Chondrocyte (in vitro differentiated cells): ENCODE data around the gene SLC2A4RG. TPM values are rescaled to one million over a fixed set of nuclear protein-coding genes. Genes with fewer than 3 reads are reported as not detected.

ENCODE experiments used
- DNase-seq: peaks from one replicate; pipeline ENCODE4 v3.0.0; 2021; ENCODE audit warnings: mixed read lengths, low spot score
- H3K27ac Mint-ChIP-seq: one replicate; pipeline ENCODE4 v1.8.0; 2021; ENCODE audit warnings: mild to moderate bottlenecking, moderate library complexity, mixed read lengths; ENCODE audit not compliant: unreplicated experiment
- H3K27me3 Mint-ChIP-seq: 2 replicates; pipeline ENCODE4 v1.8.0; 2021; ENCODE audit warnings: low read depth, mixed read lengths
- H3K36me3 Mint-ChIP-seq: 2 replicates; pipeline ENCODE4 v1.8.0; 2021; ENCODE audit warnings: low read depth, mixed read lengths
- H3K4me1 Mint-ChIP-seq: 2 replicates; pipeline ENCODE4 v1.8.0; 2021; ENCODE audit warnings: low read depth, mild to moderate bottlenecking, mixed read lengths
- H3K4me3 Mint-ChIP-seq: one replicate; pipeline ENCODE4 v1.8.0; 2021; ENCODE audit warnings: mild to moderate bottlenecking, moderate library complexity, mixed read lengths; ENCODE audit not compliant: unreplicated experiment
- H3K9me3 Mint-ChIP-seq: 2 replicates; pipeline ENCODE4 v1.8.0; 2021; ENCODE audit warnings: low read depth, mixed read lengths
- CTCF ChIP-seq: fragments of 200-600 bp; sonication (generic); IDR thresholded peaks from 2 replicates; pipeline ENCODE4 v1.5.0; 2021; ENCODE audit warnings: antibody characterized with exemption, mild to moderate bottlenecking, moderate library complexity
- total RNA-seq: library from RNA; stranded (reverse); gene quantifications from 3 replicates; pipeline ENCODE4 v1.2.1, GENCODE V29; 2021

SLC2A4RG gene
- total RNA-seq, 1 donor from 2014 or later, result 101 TPM

GRCh38 chr20:63746751-63747315 lies 7.3 kb downstream of the SLC2A4RG start:
- Mint-ChIP-seq H3K36me3 (peaks cover 3% of the 10 kb centered on the region), H3K27me3 (no peaks in the 10 kb centered on the region), H3K4me1 (no peaks in the 10 kb centered on the region), H3K9me3 (no peaks in the 10 kb centered on the region), H3K4me3 (no peak overlapping the region), H3K27ac (no peak overlapping the region)
- no peak for DNase-seq
- TF ChIP-seq CTCF, result no peak

DNA sequence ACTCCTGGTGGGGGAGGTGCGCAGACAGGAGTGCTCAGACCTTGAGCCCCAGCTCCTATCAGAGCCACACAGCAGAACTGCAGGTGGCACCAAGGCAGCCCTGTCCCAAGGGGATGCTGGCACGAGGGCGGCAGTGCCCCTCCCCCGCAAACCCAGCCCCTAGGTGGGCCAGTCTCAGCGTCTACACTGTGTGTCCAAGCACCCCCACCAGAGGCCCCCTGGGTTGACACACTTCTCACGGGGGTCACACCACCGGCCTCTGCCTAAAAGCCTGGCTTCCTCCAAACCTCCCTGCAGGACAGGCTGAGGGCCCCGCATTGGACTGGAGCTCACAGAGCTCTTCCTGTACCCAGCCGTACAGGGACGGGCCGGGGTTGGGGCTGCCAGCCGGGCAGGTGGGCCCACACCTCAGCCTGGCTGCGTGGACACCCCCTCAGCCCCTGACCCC lies 8.1 kb downstream of the SLC2A4RG start:
- no peak for DNase-seq
- Mint-ChIP-seq H3K9me3 (no peaks in the 10 kb centered on the region), H3K4me1 (no peaks in the 10 kb centered on the region), H3K27me3 (no peaks in the 10 kb centered on the region), H3K36me3 (peaks cover 3% of the 10 kb centered on the region), H3K27ac (no peak overlapping the region), H3K4me3 (no peak overlapping the region)
- no peak for TF ChIP-seq CTCF

- no peaks in the 10 kb centered on the region for H3K27me3 Mint-ChIP-seq
- H3K36me3 Mint-ChIP-seq, result peaks cover 3% of the 10 kb centered on the region
- no peak overlapping the region for H3K4me3 Mint-ChIP-seq
- TF ChIP-seq CTCF, result no peak
- H3K4me1 Mint-ChIP-seq, result no peaks in the 10 kb centered on the region
- no peaks in the 10 kb centered on the region for H3K9me3 Mint-ChIP-seq
- H3K27ac Mint-ChIP-seq, result no peak overlapping the region
- no peak for DNase-seq
These were observed 8.7 kb downstream of the SLC2A4RG start for GRCh38 chr20:63748070-63748933.

- Mint-ChIP-seq H3K9me3 (no peaks in the 10 kb centered on the region), H3K4me1 (no peaks in the 10 kb centered on the region), H3K36me3 (no peaks in the 10 kb centered on the region), H3K27me3 (no peaks in the 10 kb centered on the region), H3K27ac (no peak overlapping the region), H3K4me3 (no peak overlapping the region)
- peak; percentile 85 for DNase-seq
- TF ChIP-seq CTCF, result no peak
These were observed 9.3 kb downstream of the SLC2A4RG start for GRCh38 chr20:63748934-63749270.

DNA sequence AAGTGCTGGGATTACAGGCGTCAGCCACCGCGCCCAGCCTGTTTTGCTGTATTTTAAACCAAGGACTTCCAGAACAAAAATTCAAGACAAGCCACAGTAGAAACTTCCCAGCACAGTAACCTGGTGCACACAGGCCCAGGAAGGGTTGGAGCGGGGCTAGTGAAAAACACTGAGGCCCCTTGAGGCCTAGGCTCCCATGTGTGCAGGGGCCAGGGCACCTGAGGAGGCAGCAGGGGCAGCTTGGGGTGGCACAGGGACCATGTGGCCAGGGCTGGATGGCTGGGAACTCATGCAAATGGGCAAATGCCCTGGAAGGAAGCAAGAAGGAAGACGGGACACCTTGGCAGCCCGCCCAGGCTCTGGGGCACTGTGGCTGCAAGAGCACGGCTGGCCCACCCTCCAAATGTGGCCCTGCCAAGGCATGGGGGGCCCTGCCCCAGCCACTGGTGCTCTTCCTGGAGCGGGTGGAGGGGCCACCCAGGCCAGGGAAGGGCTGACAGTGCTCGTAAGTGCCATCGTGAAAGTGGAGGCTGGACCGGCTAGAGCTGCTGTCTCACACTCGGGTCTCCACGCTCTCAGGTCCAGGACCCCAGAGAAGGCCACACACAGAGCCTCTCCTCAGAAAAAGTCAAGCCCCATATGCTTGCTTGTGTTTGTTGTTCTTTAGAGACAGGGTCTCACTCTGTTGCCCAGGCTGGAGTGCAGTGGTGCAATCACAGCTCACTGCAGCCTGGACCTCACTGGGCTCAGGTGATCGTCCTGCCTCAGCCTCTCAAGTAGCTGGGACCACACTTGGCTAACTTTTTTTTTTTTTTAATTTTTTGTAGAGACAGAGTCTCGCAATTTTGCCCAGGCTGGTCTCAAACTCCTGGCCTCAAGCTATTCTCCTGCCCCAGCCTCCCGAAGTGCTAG lies 10.3 kb downstream of the SLC2A4RG start:
- H3K27me3 Mint-ChIP-seq, result no peaks in the 10 kb centered on the region
- H3K27ac Mint-ChIP-seq, result no peak overlapping the region
- no peak overlapping the region for H3K4me3 Mint-ChIP-seq
- TF ChIP-seq CTCF, result no peak
- no peaks in the 10 kb centered on the region for H3K36me3 Mint-ChIP-seq
- DNase-seq, result peak; percentile 62
- H3K9me3 Mint-ChIP-seq, result no peaks in the 10 kb centered on the region
- H3K4me1 Mint-ChIP-seq, result no peaks in the 10 kb centered on the region
